Stomach (tissue), 9 donors: ENCODE results near the gene EWSR1. TPM values are rescaled to one million over a fixed set of nuclear protein-coding genes. Genes with fewer than 3 reads are reported as not detected.
"Not testable (repeated sequence)": the region's sequence is repeated elsewhere in the genome, so short reads cannot be mapped to it uniquely, and the experiment has no call there.

ENCODE experiments used
- DNase-seq, 2 donors: peaks; one replicate each; pipeline versions ENCODE4 v3.0.0 to v3.0.0-alpha.2; 2013 to 2019
- H3K27ac ChIP-seq, 5 donors: fragments of 200-600 bp in 4 of 5; sonication (generic) in 4 of 5; one replicate each; pipeline ENCODE4 v1.5.1; 2013 to 2019; ENCODE audit warnings: mild to moderate bottlenecking in 1 of 5, moderate library complexity in 1 of 5
- H3K27me3 ChIP-seq, 3 donors: fragments of 200-600 bp; sonication (generic); one replicate each; pipeline ENCODE4 v1.5.1; 2017 to 2019; ENCODE audit warnings: mixed run types in 1 of 3
- H3K36me3 ChIP-seq, 4 donors: fragments of 200-600 bp; sonication (generic); 1 replicate in 3 of 4; 2 replicates in 1 of 4; pipeline ENCODE4 v1.5.1; 2016 to 2019
- H3K4me1 ChIP-seq, 4 donors: fragments of 200-600 bp; sonication (generic); one replicate each; pipeline ENCODE4 v1.5.1; 2016 to 2019
- H3K4me3 ChIP-seq, 4 donors: fragments of 200-600 bp; sonication (generic) in 3 of 4; one replicate each; pipeline ENCODE4 v1.5.1; 2016 to 2019; ENCODE audit warnings: mild to moderate bottlenecking in 1 of 4
- H3K9me3 ChIP-seq, 4 donors: fragments of 200-600 bp; sonication (generic); one replicate each; pipeline ENCODE4 v1.5.1; 2016 to 2019
- CTCF ChIP-seq, 7 experiments: fragments of 450-650 bp in 4 of 7; fragments of 200-600 bp in 3 of 7; sonication (generic) in 3 of 7; IDR thresholded peaks; one replicate each; pipeline ENCODE4 v1.5.1; 2016 to 2019; ENCODE audit warnings: antibody characterized with exemption in 7 of 7, control low read depth in 2 of 7, mild to moderate bottlenecking in 1 of 7
- EP300 ChIP-seq: sonication (generic); formaldehyde crosslinking; IDR thresholded peaks from one replicate; pipeline ENCODE4 v1.6.1; 2017; ENCODE audit warnings: antibody characterized with exemption
- POLR2A ChIP-seq, 4 donors: fragments of 450-650 bp; IDR thresholded peaks; one replicate each; pipeline ENCODE4 v1.6.1; 2016; ENCODE audit warnings: antibody characterized with exemption in 4 of 4, control low read depth in 2 of 4, mild to moderate bottlenecking in 1 of 4, moderate library complexity in 1 of 4
- POLR2AphosphoS5 ChIP-seq, 3 donors: sonication (generic); formaldehyde crosslinking; IDR thresholded peaks; one replicate each; pipeline ENCODE4 v1.6.1; 2016; ENCODE audit warnings: antibody characterized with exemption in 3 of 3
- WGBS, 5 donors: extraction: QIAGEN DNeasy Blood & Tissue Kit in 3 of 5; methylation state at CpG; one replicate each; pipeline versions ENCODE4 v1.1.5 to v1.1.7; 2013 to 2018; 5-methylcytosine and 5-hydroxymethylcytosine counted together
- intact Hi-C: fragments of 100-400 bp; cut with DNase I; formaldehyde crosslinking; loops from one replicate; pipeline ENCODE4 v1.15.1; 2023; ENCODE audit warnings: low total_unique reads
- polyA plus RNA-seq, 3 donors: library from polyadenylated mRNA; stranded (reverse); fragments of 200-250 nt; gene quantifications; one replicate each; pipeline ENCODE4 v1.2.3, GENCODE V29; 2013
- total RNA-seq, 5 donors: library from RNA; depleted of rRNA; stranded (reverse); fragments of >200 nt; gene quantifications; one replicate each; pipeline versions ENCODE4 v1.1.0 to v1.2.3, GENCODE V29; 2014 to 2016
- donor health status: healthy with polysubstance abuse.
- donor health status: Bipolar disorder and iron deficiency.
- donor health status: healthy.

EWSR1 gene
- total and polyA plus RNA-seq, 8 donors: 97.7 to 376 (median 161) TPM

- no peak overlapping the region for H3K4me3 ChIP-seq
- no peak for DNase-seq
- no peaks in the 10 kb centered on the region for H3K27me3 ChIP-seq
- peaks cover 0 to 10% (median under 1%) of the 10 kb centered on the region in 4 donors for H3K4me1 ChIP-seq
- H3K27ac ChIP-seq: no peak overlapping the region
- H3K36me3 ChIP-seq: no peaks in the 10 kb centered on the region
- WGBS, 5 donors: 87 to 91% (median 90%) methylated on average over 11 to 19 of the region's 19 CpGs
- TF ChIP-seq POLR2AphosphoS5 (IDR thresholded peaks at IDR 0.05) (no peak), CTCF (IDR thresholded peaks at IDR 0.05) (no peak), POLR2A (IDR thresholded peaks at IDR 0.05) (no peak), EP300 (no peak)
- intact Hi-C loops: no loop called here
- H3K9me3 ChIP-seq: no peaks in the 10 kb centered on the region
These were observed 36.8 kb upstream of the EWSR1 start for GRCh38 chr22:29230972-29231875.

GRCh38 chr22:29231971-29232959 is 35.8 kb upstream of the EWSR1 start:
- no peaks in the 10 kb centered on the region for H3K36me3 ChIP-seq
- 61 to 76% (median 67%) methylated on average over 12 to 22 of the region's 22 CpGs for WGBS, 5 donors
- H3K27ac ChIP-seq: no peak overlapping the region
- no peak for TF ChIP-seq CTCF (IDR thresholded peaks at IDR 0.05)
- TF ChIP-seq EP300: no peak
- peak in 1 of 3 donors; percentile 9 for TF ChIP-seq POLR2AphosphoS5 (IDR thresholded peaks at IDR 0.05)
- H3K4me1 ChIP-seq: peaks cover 0 to 10% (median 0%) of the 10 kb centered on the region in 4 donors
- H3K9me3 ChIP-seq: no peaks in the 10 kb centered on the region
- peak; percentile 50 to 57 for DNase-seq
- no peak overlapping the region for H3K4me3 ChIP-seq
- intact Hi-C loops: no loop called here
- H3K27me3 ChIP-seq: no peaks in the 10 kb centered on the region

GRCh38 chr22:29233277-29233877 is 34.7 kb upstream of the EWSR1 start:
- 81 to 94% (median 90%) methylated on average over 1 of the region's 1 CpG for WGBS, 5 donors
- H3K27ac ChIP-seq: no peak overlapping the region
- DNase-seq: no peak
- H3K36me3 ChIP-seq: no peaks in the 10 kb centered on the region
- peaks cover 0 to 10% (median 0%) of the 10 kb centered on the region in 4 donors for H3K4me1 ChIP-seq
- intact Hi-C loops: no loop called here
- H3K27me3 ChIP-seq: no peaks in the 10 kb centered on the region
- TF ChIP-seq CTCF (IDR thresholded peaks at IDR 0.05): no peak
- no peak for TF ChIP-seq POLR2AphosphoS5 (IDR thresholded peaks at IDR 0.05)
- TF ChIP-seq POLR2A (IDR thresholded peaks at IDR 0.05): no peak
- TF ChIP-seq EP300: no peak
- no peaks in the 10 kb centered on the region for H3K9me3 ChIP-seq
- no peak overlapping the region for H3K4me3 ChIP-seq

GRCh38 chr22:29240481-29240880 is 27.6 kb upstream of the EWSR1 start:
- intact Hi-C loops, H3K4me1 ChIP-seq, H3K9me3 ChIP-seq, H3K27me3 ChIP-seq, DNase-seq, H3K27ac ChIP-seq, H3K36me3 ChIP-seq, H3K4me3 ChIP-seq: not testable (repeated sequence)
- WGBS, 5 donors: 74 to 84% (median 81%) methylated on average over 9 of the region's 9 CpGs
